T47D (cell line): Measurements from ENCODE around the gene PXDN.

ENCODE experiments used
- DNase-seq, 2 experiments: peaks; one replicate each; pipeline versions ENCODE4 v3.0.0 to v3.0.0-alpha.2; 2011 to 2012; ENCODE audit warnings: low read depth in 1 of 2, low spot score in 1 of 2
- JUND ChIP-seq: IDR thresholded peaks from 2 replicates; pipeline ENCODE4 v1.6.1; 2012; ENCODE audit warnings: low read depth
- in situ Hi-C: cut with HindIII; loops from 2 replicates; pipeline ENCODE4 v1.10.0; 2016; ENCODE audit warnings: low sequenced_read_pairs, low pct_unique_long_range_greater_than_20kb

The PXDN gene

GRCh38 chr2:1634681-1635341 is 109.5 kb downstream of the PXDN start:
- no peak for DNase-seq
- no peak for TF ChIP-seq JUND
- in situ Hi-C loops, result no loop called here

- no peak for TF ChIP-seq JUND
- in situ Hi-C loops, result no loop called here
- DNase-seq, result no peak
Measured at GRCh38 chr2:1633936-1634587, 110.3 kb downstream of the PXDN start.

- no peak for TF ChIP-seq JUND
- in situ Hi-C loops, result no loop called here
- peak; percentile 57 to 71 for DNase-seq
Measured at GRCh38 chr2:1633092-1633671, 111.1 kb downstream of the PXDN start.

GRCh38 chr2:1632510-1632909 is 111.8 kb downstream of the PXDN start:
- in situ Hi-C loops, result no loop called here
- no peak for DNase-seq
- TF ChIP-seq JUND, result no peak

GRCh38 chr2:1632002-1632348 is 112.3 kb downstream of the PXDN start:
- in situ Hi-C loops, result no loop called here
- TF ChIP-seq JUND, result no peak
- DNase-seq, result peak; percentile 44 to 86

- peak in 1 of 2 experiments; percentile 54 for DNase-seq
- no peak for TF ChIP-seq JUND
- in situ Hi-C loops, result no loop called here
Measured at GRCh38 chr2:1631292-1632001, 112.9 kb downstream of the PXDN start.

GRCh38 chr2:1628893-1629292 is 115.4 kb downstream of the PXDN start:
- in situ Hi-C loops, result no loop called here
- peak in 1 of 2 experiments; percentile 23 for DNase-seq
- TF ChIP-seq JUND, result no peak

- DNase-seq, result no peak
- in situ Hi-C loops, result no loop called here
- no peak for TF ChIP-seq JUND
Measured at GRCh38 chr2:1627628-1628381, 116.5 kb downstream of the PXDN start.

- peak in 1 of 2 experiments; percentile 32 for DNase-seq
- in situ Hi-C loops, result no loop called here
- no peak for TF ChIP-seq JUND
Measured at GRCh38 chr2:1626271-1626681, 118.0 kb downstream of the PXDN start.

- peak; percentile 33 to 98 for DNase-seq
- TF ChIP-seq JUND, result peak; percentile 82; the same call in 1 of the 2 replicates
- in situ Hi-C loops, result no loop called here
Measured at GRCh38 chr2:1625281-1626001, 118.9 kb downstream of the PXDN start.

GRCh38 chr2:1623906-1624445 is 120.3 kb downstream of the PXDN start:
- DNase-seq, result peak in 1 of 2 experiments; percentile 15
- TF ChIP-seq JUND, result no peak
- in situ Hi-C loops, result no loop called here
